Tibial nerve (tissue), 3 donors: ENCODE measurements around the gene MIER2.

ENCODE experiments used
- CTCF ChIP-seq, 5 experiments: fragments of 200-600 bp in 3 of 5; fragments of 450-650 bp in 2 of 5; sonication (generic) in 3 of 5; IDR thresholded peaks; one replicate each; pipeline ENCODE4 v1.5.1; 2016 to 2019; ENCODE audit warnings: antibody characterized with exemption in 5 of 5, mild to moderate bottlenecking in 3 of 5, moderate library complexity in 2 of 5
- POLR2A ChIP-seq, 2 donors: fragments of 450-650 bp; IDR thresholded peaks; one replicate each; pipeline ENCODE4 v1.6.1; 2017; ENCODE audit warnings: antibody characterized with exemption in 2 of 2, mild to moderate bottlenecking in 2 of 2, moderate library complexity in 2 of 2

DNA sequence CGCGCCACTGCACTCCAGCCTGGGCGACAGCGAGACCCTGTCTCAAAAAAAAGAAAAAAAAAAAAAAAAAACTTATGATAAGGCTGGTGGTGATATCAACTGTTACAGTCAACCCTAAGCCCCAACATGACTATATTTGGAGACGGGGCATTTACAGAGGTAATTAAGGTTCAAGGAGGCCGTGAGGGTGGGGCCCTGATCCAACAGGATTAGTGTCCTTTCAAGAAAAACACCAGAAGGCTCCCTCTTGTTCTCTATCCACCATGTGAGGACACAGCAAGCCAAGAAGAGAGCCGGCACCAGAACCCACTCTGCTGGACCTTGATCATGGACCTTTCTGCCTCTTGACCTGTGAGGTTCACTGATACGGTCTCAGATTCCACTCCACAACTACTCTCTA is 14.1 kb downstream of the MIER2 start:
- TF ChIP-seq CTCF (IDR thresholded peaks at IDR 0.05) (no peak), POLR2A (IDR thresholded peaks at IDR 0.05) (no peak)
